Putamen (tissue), 1 donor: ENCODE measurements around the gene CSH1.
"Not testable (repeated sequence)": the region's sequence is repeated elsewhere in the genome, so short reads cannot be mapped to it uniquely, and the experiment has no call there.

ENCODE experiments used
- DNase-seq: peaks from one replicate; pipeline ENCODE4 v3.0.0-alpha.2; 2016; ENCODE audit warnings: low spot score

The CSH1 gene

GRCh38 chr17:63904796-63905195 is 8.4 kb upstream of the CSH1 start:
- DNase-seq: not testable (repeated sequence)

GRCh38 chr17:63903787-63904201 is 7.4 kb upstream of the CSH1 start:
- not testable (repeated sequence) for DNase-seq

- DNase-seq: not testable (repeated sequence)
These were observed 5.6 kb upstream of the CSH1 start for GRCh38 chr17:63901971-63902370.

- DNase-seq: not testable (repeated sequence)
These were observed 2.8 kb upstream of the CSH1 start for GRCh38 chr17:63898899-63899798.

GRCh38 chr17:63894821-63895220 is 1.6 kb downstream of the CSH1 start:
- DNase-seq: not testable (repeated sequence)

GRCh38 chr17:63894021-63894420 is 2.4 kb downstream of the CSH1 start:
- not testable (repeated sequence) for DNase-seq

DNA sequence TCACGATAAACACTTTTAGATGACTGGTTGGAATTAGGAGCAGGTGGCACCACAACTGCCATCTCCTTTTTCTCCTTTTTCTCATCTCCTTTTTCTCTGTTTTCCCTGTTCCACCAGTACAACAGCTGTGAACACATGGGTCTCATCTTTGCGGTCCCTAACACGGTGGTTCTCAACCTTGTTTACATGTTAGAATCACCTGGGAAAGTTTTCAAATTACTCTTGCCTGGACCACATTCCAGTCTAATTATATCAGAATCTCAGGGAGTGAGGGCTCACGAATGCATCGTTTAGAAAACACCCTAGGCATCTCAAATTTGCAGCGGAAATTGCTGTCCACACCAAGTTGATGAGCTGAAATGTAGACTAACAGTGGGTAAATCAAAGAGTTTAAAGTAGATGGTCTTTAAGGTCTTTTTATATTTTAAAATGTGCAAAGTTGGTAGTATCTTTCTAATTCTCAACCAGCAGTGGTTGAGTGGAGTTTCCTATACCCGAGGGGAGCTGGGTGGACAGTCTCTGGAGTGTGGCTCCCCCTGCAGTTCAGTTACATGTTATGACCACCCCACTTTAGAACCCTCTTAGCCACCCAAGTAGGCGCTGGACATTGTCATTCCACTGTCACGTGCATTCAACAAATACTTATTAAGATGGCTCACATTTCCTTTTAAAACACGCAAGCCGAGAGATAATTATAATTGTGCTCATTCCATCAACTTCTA is 3.9 kb downstream of the CSH1 start:
- not testable (repeated sequence) for DNase-seq

DNA sequence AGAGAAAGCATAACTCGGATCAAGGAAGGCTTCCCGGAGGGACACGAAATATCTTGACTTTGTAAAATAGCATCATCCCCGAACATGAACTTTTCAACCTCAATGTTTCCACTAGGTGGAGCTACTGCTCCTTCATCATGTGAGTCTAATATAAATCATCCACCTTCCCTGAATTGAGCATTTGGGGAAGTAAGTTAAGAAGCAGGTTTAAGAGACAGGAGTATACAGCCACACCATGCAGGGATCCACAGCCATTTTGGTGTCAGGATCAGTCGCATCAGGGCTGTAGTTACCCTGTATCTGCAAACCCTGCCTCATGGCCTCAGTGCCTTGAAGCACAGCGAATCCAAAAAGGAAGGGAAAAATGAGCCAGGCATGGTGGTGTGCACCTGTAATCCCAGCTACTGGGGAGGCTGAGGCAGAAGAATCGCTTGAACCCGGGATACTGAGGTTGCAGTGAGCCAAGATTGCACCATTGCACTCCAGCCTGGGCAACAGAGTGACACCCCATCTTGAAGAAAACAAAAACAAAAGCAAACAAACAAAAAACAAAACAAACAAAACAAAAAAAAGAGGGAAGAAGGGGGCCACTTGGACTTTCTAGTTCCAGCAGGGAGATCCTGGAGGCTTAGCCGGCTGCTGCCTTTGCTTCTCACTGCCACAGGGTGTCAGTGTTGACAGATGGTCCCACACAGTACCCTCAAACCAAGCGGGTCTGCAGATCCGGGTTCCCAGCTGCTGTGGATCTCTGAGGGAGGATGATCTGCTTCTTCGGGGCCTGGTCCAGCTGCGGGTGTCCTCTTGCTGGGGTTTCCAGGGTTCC is 7.1 kb downstream of the CSH1 start:
- DNase-seq: not testable (repeated sequence)

DNA sequence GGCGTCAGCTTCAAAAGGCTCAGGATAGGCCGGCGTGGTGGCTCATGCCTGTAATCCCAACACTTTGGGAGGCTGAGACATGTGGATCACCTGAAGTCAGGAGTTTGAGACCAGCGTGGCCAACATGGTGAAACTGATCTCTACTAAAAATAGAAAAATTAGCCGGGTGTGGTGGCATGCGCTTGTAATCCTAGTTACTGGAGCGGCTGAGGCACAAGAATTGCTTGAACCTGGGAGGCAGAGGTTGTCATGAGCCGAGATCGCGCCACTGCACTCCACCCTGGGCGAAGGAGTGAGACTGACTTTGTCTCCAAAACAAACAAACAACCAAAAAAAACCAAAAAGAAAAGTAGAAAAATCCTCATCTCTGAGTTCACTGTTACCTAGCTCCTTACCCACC is 11.3 kb downstream of the CSH1 start:
- not testable (repeated sequence) for DNase-seq

DNA sequence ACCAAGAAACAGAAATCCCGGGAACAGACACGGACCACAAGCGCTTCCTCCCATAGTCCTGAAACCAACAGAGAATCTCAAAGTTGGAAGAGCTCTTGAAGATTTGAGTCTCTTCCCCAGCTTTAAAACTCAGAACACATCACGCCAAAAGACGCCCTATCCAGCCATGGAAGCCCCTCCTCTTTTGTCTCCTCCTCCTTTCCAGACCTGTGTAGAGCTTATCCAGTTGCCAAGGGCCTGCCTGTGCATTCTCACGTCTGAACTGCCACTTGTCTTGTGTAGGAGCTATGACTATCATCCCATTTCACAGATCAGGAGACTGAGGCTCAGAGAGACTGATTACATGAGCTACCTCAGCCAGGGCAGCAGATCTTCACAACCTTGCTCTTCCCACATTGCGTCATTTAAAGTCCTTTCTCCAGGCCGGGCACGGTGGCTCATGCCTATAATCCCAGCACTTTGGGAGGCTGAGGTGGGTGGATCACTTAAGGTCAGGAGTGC is 13.7 kb downstream of the CSH1 start:
- DNase-seq: not testable (repeated sequence)

DNA sequence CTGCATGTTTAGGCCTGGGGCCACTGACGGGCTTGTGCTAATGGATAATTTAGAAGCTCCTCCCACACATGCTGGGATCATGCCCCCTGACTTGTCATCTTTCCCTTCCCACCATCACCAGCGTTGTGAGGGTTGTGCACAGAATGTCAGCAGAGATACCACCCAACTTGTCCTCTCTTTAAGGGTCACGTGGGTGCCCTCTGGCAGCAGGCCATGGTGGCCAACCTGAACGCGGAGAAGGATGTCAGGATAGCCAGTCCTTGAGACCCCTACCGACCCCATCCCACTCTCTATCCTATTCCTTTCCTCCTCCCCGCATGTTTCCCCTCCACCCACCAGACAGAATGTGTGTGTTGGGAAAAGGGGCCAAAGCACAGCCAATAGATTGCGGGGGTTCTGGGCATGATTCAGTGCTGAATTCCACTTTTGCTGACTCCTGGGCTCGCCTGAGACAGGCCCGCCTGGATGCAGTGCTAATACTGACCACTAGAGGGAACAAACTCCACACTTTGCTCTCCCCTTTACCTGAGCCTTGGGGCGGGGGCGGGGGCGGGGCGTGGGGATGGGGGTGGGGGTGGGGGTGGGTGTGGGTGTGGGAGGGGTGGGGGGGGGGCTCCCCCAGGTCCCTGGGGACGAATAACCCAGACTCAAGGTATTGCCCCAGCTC is 14.3 kb downstream of the CSH1 start, which contains the start of gene GH2:
GH2 (minus strand) TSS at position 10 of the 667 bp plus-strand sequence. CDS start 143 bp downstream, outside the sequence.
- no peak for DNase-seq

- DNase-seq: not testable (repeated sequence)
These were observed 15.0 kb downstream of the CSH1 start for GRCh38 chr17:63881337-63881736.

DNA sequence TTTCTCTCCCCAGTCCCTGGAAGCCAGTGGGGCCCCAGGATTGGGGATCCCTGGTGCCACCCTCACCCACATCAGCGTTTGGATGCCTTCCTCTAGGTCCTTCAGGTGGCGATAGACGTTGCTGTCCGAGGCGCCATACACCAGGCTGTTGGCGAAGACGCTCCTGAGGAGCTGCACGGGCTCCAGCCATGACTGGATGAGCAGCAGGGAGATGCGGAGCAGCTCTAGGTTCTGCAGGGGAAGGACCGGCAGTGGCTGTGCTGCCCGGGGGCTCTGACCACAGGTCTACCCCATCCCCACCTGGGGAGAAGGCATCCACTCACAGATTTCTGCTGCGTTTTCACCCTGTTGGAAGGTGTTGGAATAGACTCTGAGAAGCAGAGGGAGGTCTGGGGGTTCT is 15.7 kb downstream of the CSH1 start:
- DNase-seq: no peak

- DNase-seq: not testable (repeated sequence)
These were observed 18.0 kb downstream of the CSH1 start for GRCh38 chr17:63878413-63878812.

GRCh38 chr17:63874693-63875092 is 21.7 kb downstream of the CSH1 start:
- not testable (repeated sequence) for DNase-seq

GRCh38 chr17:63874061-63874626 is 22.2 kb downstream of the CSH1 start:
- DNase-seq: not testable (repeated sequence)

DNA sequence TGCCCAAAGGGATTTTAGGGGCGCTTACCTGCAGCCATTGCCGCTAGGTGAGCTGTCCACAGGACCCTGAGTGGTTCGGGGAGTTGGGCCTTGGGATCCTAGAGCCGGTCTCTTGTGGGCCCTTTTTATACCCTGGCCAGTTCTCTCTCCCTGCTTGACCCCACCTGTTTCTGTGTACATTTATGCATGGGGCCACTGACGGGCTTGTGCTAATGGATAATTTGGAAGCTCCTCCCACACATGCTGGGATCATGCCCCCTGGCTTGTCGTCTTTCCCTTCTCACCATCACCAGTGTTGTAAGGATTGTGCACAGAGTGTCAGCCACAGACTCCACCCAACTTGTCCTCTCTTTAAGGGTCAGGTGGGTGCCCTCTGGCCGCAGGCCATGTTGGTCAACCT is 22.8 kb downstream of the CSH1 start, which contains the start of gene CSH2:
CSH2 (minus strand) TSS at position 101 of the 400 bp plus-strand sequence; CDS start at position 38, 63 bp downstream.
- not testable (repeated sequence) for DNase-seq

DNA sequence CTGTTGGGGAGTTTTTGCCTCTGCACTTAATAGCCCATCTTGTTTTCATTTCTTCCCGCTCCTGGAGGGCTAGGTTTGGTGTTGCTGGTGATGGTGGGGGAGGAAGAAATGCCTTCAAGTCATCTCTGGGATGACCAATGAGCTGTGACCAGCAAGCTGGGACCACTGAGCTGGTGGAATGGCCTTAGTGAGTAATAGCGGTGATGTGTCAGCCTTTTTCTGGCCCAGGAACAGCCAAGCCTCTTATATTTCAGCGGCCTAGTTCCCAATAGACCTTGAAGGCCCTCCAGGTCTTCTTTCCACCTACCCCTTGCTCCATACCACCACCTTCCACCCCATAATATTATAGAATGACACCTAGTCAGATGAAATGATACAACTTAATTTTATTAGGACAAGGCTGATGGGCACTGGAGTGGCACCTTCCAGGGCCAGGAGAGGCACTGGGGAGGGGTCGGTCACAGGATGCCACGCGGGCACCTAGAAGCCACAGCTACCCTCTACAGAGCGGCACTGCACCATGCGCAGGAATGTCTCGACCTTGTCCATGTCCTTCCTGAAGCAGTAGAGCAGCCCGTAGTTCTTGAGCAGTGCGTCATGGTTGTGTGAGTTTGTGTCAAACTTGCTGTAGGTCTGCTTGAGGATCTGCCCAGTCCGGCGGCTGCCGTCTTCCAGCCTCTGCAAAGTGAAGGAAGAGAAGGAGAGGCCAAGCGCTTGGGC is 24.6 kb downstream of the CSH1 start:
- DNase-seq: not testable (repeated sequence)

- not testable (repeated sequence) for DNase-seq
These were observed 26.1 kb downstream of the CSH1 start for GRCh38 chr17:63870292-63870665.
